Trophoblast cell (in vitro differentiated cells and primary cell): Measurements from ENCODE around the gene CPNE9.

Experiments
- DNase-seq, 2 donors: peaks; one replicate each; pipeline ENCODE4 v3.0.0-alpha.2; 2016
- H2AFZ ChIP-seq: 2 replicates; pipeline ENCODE4 v1.6.1; 2013; ENCODE audit warnings: low read length, moderate library complexity, mild to moderate bottlenecking; ENCODE audit not compliant: insufficient read depth, poor library complexity
- H2AK5ac ChIP-seq: 2 replicates; pipeline ENCODE4 v1.6.1; 2013; ENCODE audit warnings: mild to moderate bottlenecking, low read length
- H2BK120ac ChIP-seq: 2 replicates; pipeline ENCODE4 v1.6.1; 2013; ENCODE audit warnings: low read length, mild to moderate bottlenecking, moderate library complexity; ENCODE audit not compliant: insufficient read depth, poor library complexity
- H2BK12ac ChIP-seq: 2 replicates; pipeline ENCODE4 v1.6.1; 2013; ENCODE audit warnings: mild to moderate bottlenecking, low read length, moderate library complexity
- H2BK5ac ChIP-seq: 2 replicates; pipeline ENCODE4 v1.6.1; 2013; ENCODE audit warnings: low read length, low read depth, moderate library complexity, mild to moderate bottlenecking; ENCODE audit not compliant: poor library complexity
- H3K14ac ChIP-seq: 2 replicates; pipeline ENCODE4 v1.6.1; 2013; ENCODE audit warnings: mild to moderate bottlenecking, low read length
- H3K18ac ChIP-seq: 2 replicates; pipeline ENCODE4 v1.6.1; 2013; ENCODE audit warnings: mild to moderate bottlenecking, low read length
- H3K23ac ChIP-seq: 2 replicates; pipeline ENCODE4 v1.6.1; 2013; ENCODE audit warnings: low read length
- H3K27ac ChIP-seq: 2 replicates; pipeline ENCODE4 v1.5.1; 2013; ENCODE audit warnings: low read depth, mild to moderate bottlenecking, inconsistent platforms, low read length, moderate library complexity
- H3K27me3 ChIP-seq: 2 replicates; pipeline ENCODE4 v1.6.1; 2013; ENCODE audit warnings: inconsistent platforms, mild to moderate bottlenecking, low read length, moderate library complexity; ENCODE audit not compliant: insufficient read depth
- H3K36me3 ChIP-seq, 2 experiments: 1 replicate in 1 of 2; 2 replicates in 1 of 2; pipeline ENCODE4 v1.6.1; 2013; ENCODE audit warnings: low read length in 2 of 2, mild to moderate bottlenecking in 2 of 2, moderate library complexity in 1 of 2; ENCODE audit not compliant: insufficient read depth in 2 of 2, control insufficient read depth in 1 of 2
- H3K4ac ChIP-seq: 2 replicates; pipeline ENCODE4 v1.6.1; 2013; ENCODE audit warnings: low read depth, mild to moderate bottlenecking, low read length, moderate library complexity
- H3K4me1 ChIP-seq, 2 experiments: 1 replicate in 1 of 2; 2 replicates in 1 of 2; pipeline ENCODE4 v1.6.1; 2013; ENCODE audit warnings: low read length in 2 of 2, mild to moderate bottlenecking in 2 of 2, moderate library complexity in 1 of 2; ENCODE audit not compliant: insufficient read depth in 2 of 2, control insufficient read depth in 1 of 2
- H3K4me2 ChIP-seq: 2 replicates; pipeline ENCODE4 v1.6.1; 2013; ENCODE audit warnings: inconsistent platforms, mild to moderate bottlenecking, low read length, moderate library complexity
- H3K4me3 ChIP-seq: 2 replicates; pipeline ENCODE4 v1.5.1; 2013; ENCODE audit warnings: mild to moderate bottlenecking, low read depth, low read length, inconsistent platforms
- H3K79me1 ChIP-seq: one replicate; pipeline ENCODE4 v1.6.1; 2013; ENCODE audit warnings: low read length
- H3K79me2 ChIP-seq: 2 replicates; pipeline ENCODE4 v1.6.1; 2013; ENCODE audit warnings: low read length, mild to moderate bottlenecking; ENCODE audit not compliant: control insufficient read depth, insufficient read depth, poor library complexity
- H3K9ac ChIP-seq: 2 replicates; pipeline ENCODE4 v1.6.1; 2013; ENCODE audit warnings: mild to moderate bottlenecking, low read length
- H3K9me3 ChIP-seq: 2 replicates; pipeline ENCODE4 v1.6.1; 2013; ENCODE audit warnings: low read depth, mild to moderate bottlenecking, control low read depth, inconsistent platforms, low read length; ENCODE audit not compliant: insufficient read depth
- H4K12ac ChIP-seq: 2 replicates; pipeline ENCODE4 v1.6.1; 2013; ENCODE audit warnings: low read depth, mild to moderate bottlenecking, low read length, moderate library complexity
- H4K8ac ChIP-seq: 2 replicates; pipeline ENCODE4 v1.6.1; 2013; ENCODE audit warnings: low read depth, mild to moderate bottlenecking, low read length, moderate library complexity
- H4K91ac ChIP-seq: one replicate; pipeline ENCODE4 v1.6.1; 2013; ENCODE audit warnings: low read depth, mild to moderate bottlenecking, low read length, moderate library complexity
- WGBS: extraction: QIAGEN DNeasy Blood & Tissue Kit; methylation state at CpG from one replicate; pipeline ENCODE4 v1.1.7; 2013; ENCODE audit warnings: missing lambda C conversion rate; ENCODE audit not compliant: insufficient read length, insufficient coverage; ENCODE audit errors: extremely low coverage; 5-methylcytosine and 5-hydroxymethylcytosine counted together

CPNE9 gene

GRCh38 chr3:9778143-9779074 lies 74.8 kb downstream of the CPNE9 start:
- Histone ChIP-seq H2AFZ (no peak overlapping the region), H4K12ac (no peak overlapping the region), H3K79me1 (no peaks in the 10 kb centered on the region), H3K18ac (no peak overlapping the region), H3K79me2 (no peaks in the 10 kb centered on the region), H3K9ac (no peak overlapping the region), H4K8ac (no peak overlapping the region), H3K27ac (no peak overlapping the region), H3K23ac (no peak overlapping the region), H3K4me1 (no peaks in the 10 kb centered on the region), H2BK120ac (no peak overlapping the region), H2BK5ac (no peak overlapping the region), H4K91ac (no peak overlapping the region), H2AK5ac (no peak overlapping the region), H3K14ac (no peak overlapping the region), H3K36me3 (peaks cover 15 to 27% of the 10 kb centered on the region in 2 experiments), H3K4me3 (no peak overlapping the region), H3K9me3 (no peaks in the 10 kb centered on the region), H3K27me3 (no peaks in the 10 kb centered on the region), H3K4me2 (no peak overlapping the region), H3K4ac (no peak overlapping the region), H2BK12ac (no peak overlapping the region)
- WGBS: no CpG with 5 or more reads among the region's 5 CpGs
- no peak for DNase-seq

DNA sequence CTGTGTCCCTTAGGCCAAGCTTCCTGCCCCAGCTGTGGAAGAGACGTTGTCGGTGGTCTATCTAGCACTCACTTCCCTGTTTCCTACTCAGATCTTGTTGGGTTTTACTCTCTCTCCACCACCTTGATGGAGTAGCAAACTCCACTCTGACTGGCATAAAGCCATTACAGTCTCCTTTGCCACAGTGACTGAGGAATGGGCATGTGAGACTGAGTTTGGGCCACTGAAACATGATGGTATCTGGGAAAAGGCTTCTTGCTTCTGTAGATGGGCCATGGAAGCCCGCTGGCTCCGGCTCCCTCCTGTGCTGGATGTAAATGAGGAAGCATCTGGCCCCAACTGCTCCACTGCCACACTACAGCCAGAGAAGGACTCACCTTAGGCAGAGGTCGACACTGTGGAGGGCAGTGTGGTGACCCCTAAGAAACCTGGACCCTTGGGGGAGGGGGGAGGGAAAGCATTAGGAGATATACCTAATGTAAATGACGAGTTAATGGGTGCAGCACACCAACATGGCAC lies 75.5 kb downstream of the CPNE9 start:
- Histone ChIP-seq H3K9me3 (no peaks in the 10 kb centered on the region), H3K9ac (no peak overlapping the region), H2AFZ (no peak overlapping the region), H2BK5ac (no peak overlapping the region), H3K14ac (no peak overlapping the region), H4K12ac (no peak overlapping the region), H4K8ac (no peak overlapping the region), H3K4me1 (no peaks in the 10 kb centered on the region), H3K23ac (no peak overlapping the region), H3K27ac (no peak overlapping the region), H2BK120ac (no peak overlapping the region), H2BK12ac (no peak overlapping the region), H2AK5ac (no peak overlapping the region), H3K4me3 (no peak overlapping the region), H3K18ac (no peak overlapping the region), H3K27me3 (no peaks in the 10 kb centered on the region), H3K79me2 (no peaks in the 10 kb centered on the region), H3K79me1 (no peaks in the 10 kb centered on the region), H4K91ac (no peak overlapping the region), H3K4ac (no peak overlapping the region), H3K4me2 (no peak overlapping the region), H3K36me3 (peaks cover 21 to 33% of the 10 kb centered on the region in 2 experiments)
- WGBS: no CpG with 5 or more reads among the region's 6 CpGs
- DNase-seq: no peak
